HFFc6 (cell line): ENCODE results near the gene CELF4. TPM values are rescaled to one million over a fixed set of nuclear protein-coding genes. Genes with fewer than 3 reads are reported as not detected.

Source experiments
- DNase-seq: peaks from one replicate; pipeline ENCODE4 v3.0.0-alpha.2; 2018
- H3K27ac Mint-ChIP-seq: 2 replicates; pipeline ENCODE4 v1.8.0; 2020; ENCODE audit warnings: mild to moderate bottlenecking, mixed read lengths
- H3K27me3 Mint-ChIP-seq: 2 replicates; pipeline ENCODE4 v1.8.0; 2021; ENCODE audit warnings: mild to moderate bottlenecking, moderate library complexity, mixed read lengths; ENCODE audit not compliant: insufficient read depth
- H3K36me3 Mint-ChIP-seq: 2 replicates; pipeline ENCODE4 v1.8.0; 2021; ENCODE audit warnings: low read depth, mixed read lengths
- H3K4me1 Mint-ChIP-seq: 2 replicates; pipeline ENCODE4 v1.8.0; 2020; ENCODE audit warnings: low read depth, mixed read lengths
- H3K4me3 Mint-ChIP-seq: 2 replicates; pipeline ENCODE4 v1.8.0; 2020; ENCODE audit warnings: mild to moderate bottlenecking, moderate library complexity, mixed read lengths
- H3K9me3 Mint-ChIP-seq: 2 replicates; pipeline ENCODE4 v1.8.0; 2020; ENCODE audit warnings: mild to moderate bottlenecking, mixed read lengths
- CTCF ChIP-seq: fragments of 200-600 bp; sonication (generic); IDR thresholded peaks from 2 replicates; pipeline ENCODE4 v1.5.0; 2021; ENCODE audit warnings: antibody characterized with exemption, mild to moderate bottlenecking
- total RNA-seq, 6 experiments: library from RNA; stranded (reverse); fragmentation: NEBNext Ultra II Directional; extraction: Animal tissue kit (Norgen Biotek cat#: 25700); gene quantifications; 2 replicates in 1 of 6; 3 replicates in 5 of 6; pipeline ENCODE4 v1.2.3, GENCODE V29; 2021

Gene CELF4
- total RNA-seq, 6 experiments from 2014 or later, result not detected

- no peaks in the 10 kb centered on the region for H3K9me3 Mint-ChIP-seq
- peak overlapping the region; percentile 88 for H3K27ac Mint-ChIP-seq
- peaks cover 10% of the 10 kb centered on the region for H3K4me1 Mint-ChIP-seq
- DNase-seq, result peak; percentile 96
- no peak for TF ChIP-seq CTCF
- H3K4me3 Mint-ChIP-seq, result peak overlapping the region; percentile 20; the same call in 1 of the 2 replicates
- H3K27me3 Mint-ChIP-seq, result peaks cover 43% of the 10 kb centered on the region
- H3K36me3 Mint-ChIP-seq, result no peaks in the 10 kb centered on the region
These were observed 265.9 kb downstream of the CELF4 start for GRCh38 chr18:37299471-37300304.

- Mint-ChIP-seq H3K36me3 (no peaks in the 10 kb centered on the region), H3K4me1 (peaks cover 10% of the 10 kb centered on the region), H3K27me3 (peaks cover 37% of the 10 kb centered on the region), H3K4me3 (no peak overlapping the region), H3K27ac (peak overlapping the region; percentile 88), H3K9me3 (no peaks in the 10 kb centered on the region)
- no peak for TF ChIP-seq CTCF
- no peak for DNase-seq
These were observed 266.8 kb downstream of the CELF4 start for GRCh38 chr18:37298816-37299215.

GRCh38 chr18:37297106-37297505 is 268.5 kb downstream of the CELF4 start:
- Mint-ChIP-seq H3K4me3 (no peak overlapping the region), H3K27ac (no peak overlapping the region), H3K4me1 (peaks cover 10% of the 10 kb centered on the region), H3K27me3 (peaks cover 30% of the 10 kb centered on the region), H3K36me3 (no peaks in the 10 kb centered on the region), H3K9me3 (no peaks in the 10 kb centered on the region)
- no peak for TF ChIP-seq CTCF
- no peak for DNase-seq

- peak; percentile 75 for TF ChIP-seq CTCF
- H3K9me3 Mint-ChIP-seq, result no peaks in the 10 kb centered on the region
- no peaks in the 10 kb centered on the region for H3K36me3 Mint-ChIP-seq
- peaks cover 35% of the 10 kb centered on the region for H3K27me3 Mint-ChIP-seq
- H3K4me3 Mint-ChIP-seq, result no peak overlapping the region
- no peak for DNase-seq
- H3K27ac Mint-ChIP-seq, result no peak overlapping the region
- H3K4me1 Mint-ChIP-seq, result peaks cover 9% of the 10 kb centered on the region
These were observed 270.6 kb downstream of the CELF4 start for GRCh38 chr18:37294951-37295350.

- no peak for TF ChIP-seq CTCF
- Mint-ChIP-seq H3K4me1 (no peaks in the 10 kb centered on the region), H3K27ac (no peak overlapping the region), H3K4me3 (no peak overlapping the region), H3K36me3 (no peaks in the 10 kb centered on the region), H3K9me3 (no peaks in the 10 kb centered on the region), H3K27me3 (peaks cover 36% of the 10 kb centered on the region)
- DNase-seq, result no peak
These were observed 272.2 kb downstream of the CELF4 start for GRCh38 chr18:37293359-37293758.
